HG02973 (cell line): ENCODE results near the gene EI24.
"Not testable (repeated sequence)": the region's sequence is repeated elsewhere in the genome, so short reads cannot be mapped to it uniquely, and the experiment has no call there.

Experiments used
- ATAC-seq: cut with Tn5 transposase; IDR thresholded peaks from one replicate; pipeline ENCODE4 v1.9.1; 2021; ENCODE audit warnings: moderate library complexity; ENCODE audit not compliant: unreplicated experiment

Gene EI24

DNA sequence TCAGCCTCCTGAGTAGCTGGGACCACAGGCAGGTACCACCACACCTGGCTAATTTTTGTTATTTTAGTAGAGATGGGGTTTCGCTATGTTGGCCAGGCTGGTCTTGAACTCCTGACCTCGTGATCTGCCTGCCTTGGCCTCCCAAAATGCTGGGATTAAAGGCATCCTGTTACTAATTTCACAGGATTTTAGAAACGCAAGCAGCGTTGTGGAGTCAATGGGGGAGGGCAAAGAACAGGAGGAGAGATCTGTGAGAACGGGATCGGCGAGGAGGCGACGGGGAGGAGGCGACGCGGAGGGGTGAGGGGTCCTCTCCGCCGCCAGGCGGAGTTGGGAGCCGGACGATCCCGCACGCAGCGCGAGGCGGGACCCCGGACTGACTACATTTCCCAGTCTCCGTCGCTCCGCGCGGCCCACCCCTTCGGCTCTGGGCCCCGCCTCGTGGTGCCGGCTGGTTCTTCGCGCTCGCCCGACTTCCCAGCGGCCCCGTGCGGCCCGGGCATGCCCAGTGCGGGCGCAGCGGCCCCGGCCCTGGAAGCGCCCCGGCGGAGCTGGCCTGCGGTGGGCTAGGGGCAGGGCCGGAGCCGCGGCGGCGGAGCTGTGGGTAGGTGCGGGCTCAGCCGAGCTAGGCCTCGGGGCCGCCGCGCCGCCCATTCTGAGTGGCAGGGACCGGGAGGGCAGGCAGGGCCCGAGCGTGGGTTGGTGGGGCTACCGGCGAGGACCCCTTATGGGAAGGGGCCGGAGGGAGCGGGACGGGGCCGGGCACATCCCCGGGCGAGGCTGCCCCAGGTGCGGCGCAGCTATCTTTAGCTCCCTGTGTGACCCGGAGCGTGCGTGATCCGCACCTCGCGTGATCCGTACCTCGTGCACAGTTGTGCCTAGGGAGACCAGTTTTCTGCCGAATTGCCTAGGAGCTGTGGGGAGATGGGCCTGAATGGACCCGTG lies at the start of gene EI24:
Gene EI24 (plus strand): TSS at position 508 of the 945 bp plus-strand sequence. CDS start 3,051 bp downstream, outside the sequence.
- peak; percentile 91 for ATAC-seq

- ATAC-seq = no peak
Measured at GRCh38 chr11:125519860-125520834, 49.1 kb upstream of the EI24 start.

DNA sequence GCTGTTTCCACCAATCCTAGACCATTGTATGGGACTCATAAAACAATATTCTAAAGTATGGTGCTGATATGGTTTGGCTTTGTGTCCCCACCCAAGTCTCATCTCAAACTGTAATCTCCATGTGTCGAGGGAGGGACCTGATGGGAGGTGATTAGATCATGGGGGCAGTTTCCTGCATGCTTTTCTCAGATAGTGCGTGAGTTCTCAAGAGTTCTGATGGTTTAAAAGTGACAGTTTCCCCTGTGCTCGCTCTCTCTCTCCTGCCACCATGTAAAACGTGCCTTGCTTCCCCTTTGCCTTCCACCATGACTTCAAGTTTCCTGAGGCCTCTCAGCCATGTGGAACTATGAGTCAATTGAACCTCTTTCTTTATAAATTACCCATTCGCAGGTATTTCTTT lies 44.0 kb upstream of the EI24 start:
- ATAC-seq = no peak

- no peak for ATAC-seq
Measured at GRCh38 chr11:125532668-125533067, 36.6 kb upstream of the EI24 start.

- no peak for ATAC-seq
Measured at GRCh38 chr11:125535585-125535984, 33.7 kb upstream of the EI24 start.

GRCh38 chr11:125536834-125537233 lies 32.4 kb upstream of the EI24 start:
- not testable (repeated sequence) for ATAC-seq

DNA sequence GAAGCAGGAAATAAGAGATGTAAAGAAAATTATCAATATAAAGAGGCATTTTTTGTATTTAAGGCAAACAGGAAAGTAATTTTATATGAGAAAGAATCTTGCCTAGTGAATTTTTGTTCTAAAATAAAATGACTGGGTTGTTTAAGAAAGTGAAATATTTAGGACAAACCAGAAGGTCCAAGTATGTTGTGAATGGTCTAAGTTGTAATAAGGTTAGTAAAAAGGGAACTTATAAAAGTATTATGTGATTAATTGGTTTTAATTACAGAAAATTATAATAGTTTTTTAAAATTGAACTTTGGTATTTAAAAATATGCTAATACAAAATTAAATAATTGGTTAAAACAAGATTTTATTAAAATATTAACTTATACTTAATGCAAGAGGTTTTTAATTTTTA lies 26.6 kb upstream of the EI24 start:
- no peak for ATAC-seq

- ATAC-seq = no peak
Measured at GRCh38 chr11:125550780-125551179, 18.5 kb upstream of the EI24 start.

DNA sequence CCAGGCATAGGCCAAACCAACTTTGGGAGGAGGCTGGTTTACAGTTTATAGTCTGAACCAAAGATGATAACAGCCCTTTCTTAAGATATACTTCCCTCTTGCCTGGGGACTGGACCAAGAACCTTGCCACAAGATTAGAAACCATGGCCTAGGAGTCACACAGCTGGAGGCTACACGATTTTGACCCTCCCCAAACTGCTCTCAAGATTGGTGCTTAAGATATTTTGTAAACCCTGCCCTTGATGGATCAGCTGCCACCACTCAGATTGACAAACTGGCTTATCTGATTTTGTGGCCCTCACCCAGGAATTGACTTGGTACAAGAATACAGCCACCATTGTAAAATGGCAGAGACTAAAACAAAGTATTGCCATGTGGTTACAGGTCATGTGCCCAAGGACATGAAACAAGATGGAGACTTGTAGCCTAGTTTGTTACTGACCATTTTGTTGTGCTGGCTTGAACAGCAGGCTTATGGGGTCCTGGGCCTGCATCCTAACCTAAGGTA lies 17.4 kb upstream of the EI24 start:
- ATAC-seq = no peak

GRCh38 chr11:125552927-125553326 lies 16.4 kb upstream of the EI24 start:
- ATAC-seq = no peak

- ATAC-seq = no peak
Measured at GRCh38 chr11:125553357-125553756, 15.9 kb upstream of the EI24 start.

- no peak for ATAC-seq
Measured at GRCh38 chr11:125554038-125554437, 15.2 kb upstream of the EI24 start.

DNA sequence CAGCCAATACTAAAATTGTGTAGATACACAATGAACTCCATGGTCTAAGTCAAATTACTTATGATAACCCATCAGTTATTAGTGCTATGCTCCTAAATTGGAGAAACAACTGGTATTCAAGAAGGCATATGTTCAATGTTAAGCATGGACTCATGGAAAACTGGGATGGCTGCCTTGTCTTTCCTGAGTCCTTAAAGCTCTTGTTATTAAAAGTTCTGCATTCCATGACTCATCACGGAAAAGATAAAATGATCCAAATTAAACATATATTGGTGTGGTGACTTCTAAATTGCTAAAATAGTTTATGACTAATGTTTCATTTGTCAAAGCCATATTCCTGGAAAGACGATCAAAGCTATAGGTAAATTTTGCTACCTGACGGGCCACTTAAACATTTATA lies 9.4 kb upstream of the EI24 start:
- ATAC-seq = no peak

GRCh38 chr11:125561924-125562323 lies 7.4 kb upstream of the EI24 start:
- no peak for ATAC-seq

- ATAC-seq = no peak
Measured at GRCh38 chr11:125562430-125562829, 6.8 kb upstream of the EI24 start.

DNA sequence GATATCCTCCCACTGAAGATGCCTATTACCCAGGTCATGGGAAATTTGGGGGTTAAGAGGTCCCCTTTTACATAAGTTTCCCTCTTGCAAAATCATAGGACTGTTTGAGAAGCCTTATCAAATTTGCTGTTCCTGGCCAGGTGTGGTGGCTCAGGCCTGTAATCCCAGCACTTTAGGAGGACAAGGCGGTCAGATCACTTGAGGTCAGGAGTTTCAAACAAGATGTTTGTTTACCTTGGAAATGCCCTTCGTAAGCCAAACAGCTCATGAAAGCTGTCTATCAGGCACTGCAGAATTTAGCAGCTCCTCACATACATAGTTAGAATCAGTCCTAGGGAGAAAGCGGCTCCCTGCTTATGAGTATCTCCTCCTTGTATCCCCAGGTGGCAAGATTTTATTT lies 4.9 kb upstream of the EI24 start:
- no peak for ATAC-seq

DNA sequence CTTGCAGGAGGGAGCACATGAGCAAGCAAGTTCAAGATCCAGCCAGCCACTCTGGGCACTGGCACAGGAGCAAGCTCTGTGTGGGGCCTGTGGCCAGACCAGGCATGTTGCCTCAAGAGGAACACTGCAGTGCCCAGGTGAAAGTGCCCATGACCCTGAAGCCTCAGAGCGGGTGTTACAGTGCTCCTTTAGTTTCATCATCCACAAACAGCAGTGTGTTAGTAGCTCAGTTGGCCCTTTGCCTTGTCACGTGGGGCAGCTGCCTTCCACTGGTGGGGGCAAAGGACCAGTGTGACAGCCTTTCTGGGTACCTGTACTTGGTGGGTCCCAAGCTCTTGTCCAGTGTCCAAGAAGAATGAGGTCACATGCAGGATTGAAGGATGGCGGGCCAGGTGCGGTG lies 3.0 kb upstream of the EI24 start:
- no peak for ATAC-seq

DNA sequence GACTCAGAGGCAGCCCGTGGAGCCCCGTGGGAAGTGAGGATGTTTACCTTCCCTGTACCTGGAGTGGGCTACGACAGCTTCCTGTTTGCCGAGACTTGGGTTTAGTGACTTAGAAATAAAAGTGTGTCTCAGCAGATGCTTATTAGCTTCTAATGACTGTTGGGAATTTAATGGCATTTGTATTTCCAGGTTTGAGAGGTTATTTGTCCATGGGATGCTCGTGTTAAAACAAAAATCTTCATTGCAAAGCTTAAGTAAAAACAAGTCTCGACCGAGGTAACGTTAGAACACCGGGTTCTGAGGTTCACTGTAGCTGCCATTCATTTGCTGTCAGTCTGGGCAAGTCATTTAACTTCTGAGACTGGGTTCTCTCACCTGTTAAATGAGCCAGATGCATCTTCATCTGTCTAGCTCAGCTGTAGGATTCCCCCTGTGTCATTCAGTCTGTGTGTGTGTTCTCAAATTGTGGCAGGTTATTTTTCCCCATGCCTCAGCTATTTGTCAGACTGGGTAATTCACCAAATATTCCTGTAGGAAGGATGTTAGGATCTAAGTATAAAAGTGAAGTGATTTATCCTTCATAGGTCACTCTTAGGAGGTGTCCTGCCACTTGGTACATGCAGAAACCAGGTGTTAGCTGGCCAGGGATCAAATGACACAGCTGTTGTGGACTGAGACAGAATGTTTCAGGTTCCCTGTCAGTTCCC lies 791 bp downstream of the EI24 start:
- ATAC-seq = peak; percentile 52

GRCh38 chr11:125570952-125571351 lies 1.7 kb downstream of the EI24 start:
- ATAC-seq = no peak

GRCh38 chr11:125572916-125573315 lies 3.6 kb downstream of the EI24 start:
- ATAC-seq = no peak

- not testable (repeated sequence) for ATAC-seq
Measured at GRCh38 chr11:125577181-125577580, 7.9 kb downstream of the EI24 start.
